Activated naive CD4-positive, alpha-beta T cell treated with anti-CD3 and anti-CD28 coated beads for 36 hours (primary cell): ENCODE data around the gene KPNA6. TPM values are rescaled to one million over a fixed set of nuclear protein-coding genes. Genes with fewer than 3 reads are reported as not detected.

Source experiments
- CTCF ChIA-PET: fragments of 350-600 bp; sonication (Branson Sonifier 250); formaldehyde crosslinking; loops from one replicate; lab custom pipeline; 2021; ENCODE audit warnings: antibody characterized with exemption; lab: Charles Lee
- DNase-seq: peaks from one replicate; pipeline ENCODE4 v3.0.0-alpha.2; 2020
- H3K27ac Mint-ChIP-seq: one replicate; pipeline ENCODE4 v1.8.0; 2021; ENCODE audit warnings: mild to moderate bottlenecking, mixed read lengths
- H3K27me3 Mint-ChIP-seq: one replicate; pipeline ENCODE4 v1.8.0; 2021; ENCODE audit warnings: low read depth, mixed read lengths
- H3K36me3 Mint-ChIP-seq: one replicate; pipeline ENCODE4 v1.8.0; 2021; ENCODE audit warnings: low read depth, mixed read lengths
- H3K4me1 Mint-ChIP-seq: one replicate; pipeline ENCODE4 v1.8.0; 2021; ENCODE audit warnings: low read depth, mixed read lengths
- H3K4me3 Mint-ChIP-seq: one replicate; pipeline ENCODE4 v1.8.0; 2021; ENCODE audit warnings: mild to moderate bottlenecking, moderate library complexity, mixed read lengths
- H3K9me3 Mint-ChIP-seq: one replicate; pipeline ENCODE4 v1.8.0; 2021; ENCODE audit warnings: mixed read lengths
- intact Hi-C: fragments of 100-400 bp; cut with micrococcal nuclease; formaldehyde crosslinking; loops from one replicate; pipeline ENCODE4 v1.15.1; 2023
- total RNA-seq, 2 experiments: library from RNA; stranded (reverse); gene quantifications; one replicate each; pipeline ENCODE4 v1.2.3, GENCODE V29; 2021

The KPNA6 gene
- total RNA-seq, 2 experiments from 2014 or later: 74.5 to 75.0 TPM

GRCh38 chr1:32181065-32181464 lies 73.2 kb downstream of the KPNA6 start:
- DNase-seq: no peak
- no peaks in the 10 kb centered on the region for H3K9me3 Mint-ChIP-seq
- intact Hi-C loops: loop anchor here (2.0 kb wide), 1 partner anchor 470 kb away; the partner anchor contains the start of genes RBBP4 and ZBTB8OS
- H3K36me3 Mint-ChIP-seq: peaks cover 46% of the 10 kb centered on the region
- peaks cover 55% of the 10 kb centered on the region for H3K4me1 Mint-ChIP-seq
- CTCF ChIA-PET: interaction anchor here (0.5 to 1.1 kb wide), 5 partner anchors 35 to 214 kb away, joined by 3 to 4 read pairs (median 3); no protein-coding TSS in a partner anchor
- peak overlapping the region; percentile 90 for H3K27ac Mint-ChIP-seq
- peak overlapping the region; percentile 86 for H3K4me3 Mint-ChIP-seq
- H3K27me3 Mint-ChIP-seq: no peaks in the 10 kb centered on the region

GRCh38 chr1:32181563-32181962 lies 73.7 kb downstream of the KPNA6 start:
- H3K36me3 Mint-ChIP-seq: peaks cover 51% of the 10 kb centered on the region
- H3K4me1 Mint-ChIP-seq: peaks cover 60% of the 10 kb centered on the region
- no peak for DNase-seq
- H3K27me3 Mint-ChIP-seq: no peaks in the 10 kb centered on the region
- intact Hi-C loops: loop anchor here (2.0 kb wide), 1 partner anchor 469 kb away; the partner anchor contains the start of genes RBBP4 and ZBTB8OS
- peak overlapping the region; percentile 86 for H3K4me3 Mint-ChIP-seq
- H3K27ac Mint-ChIP-seq: peak overlapping the region; percentile 90
- CTCF ChIA-PET: interaction anchor here (0.9 to 1.7 kb wide), 4 partner anchors 13 to 72 kb away, joined by 3 to 4 read pairs (median 4); no protein-coding TSS in a partner anchor
- no peaks in the 10 kb centered on the region for H3K9me3 Mint-ChIP-seq

GRCh38 chr1:32182060-32182459 lies 74.2 kb downstream of the KPNA6 start:
- H3K4me3 Mint-ChIP-seq: peak overlapping the region; percentile 86
- H3K27ac Mint-ChIP-seq: peak overlapping the region; percentile 30
- CTCF ChIA-PET: interaction anchor here (0.9 to 1.7 kb wide), 2 partner anchors 12 to 66 kb away, joined by 3 to 4 read pairs; no protein-coding TSS in a partner anchor
- H3K27me3 Mint-ChIP-seq: no peaks in the 10 kb centered on the region
- DNase-seq: no peak
- peaks cover 61% of the 10 kb centered on the region for H3K4me1 Mint-ChIP-seq
- H3K9me3 Mint-ChIP-seq: no peaks in the 10 kb centered on the region
- peaks cover 52% of the 10 kb centered on the region for H3K36me3 Mint-ChIP-seq
- intact Hi-C loops: no loop called here

GRCh38 chr1:32184650-32185049 lies 76.8 kb downstream of the KPNA6 start:
- Mint-ChIP-seq H3K27me3 (no peaks in the 10 kb centered on the region), H3K9me3 (no peaks in the 10 kb centered on the region), H3K36me3 (peaks cover 71% of the 10 kb centered on the region), H3K4me3 (peak overlapping the region; percentile 37), H3K4me1 (peaks cover 56% of the 10 kb centered on the region), H3K27ac (peak overlapping the region; percentile 67)
- intact Hi-C loops: no loop called here
- CTCF ChIA-PET: interaction anchor here (1.6 kb wide), 1 partner anchor 31 kb away, joined by 4 read pairs; no protein-coding TSS in a partner anchor
- DNase-seq: no peak

GRCh38 chr1:32186077-32186476 lies 78.2 kb downstream of the KPNA6 start:
- CTCF ChIA-PET: no interaction called here
- DNase-seq: peak; percentile 41
- Mint-ChIP-seq H3K36me3 (peaks cover 70% of the 10 kb centered on the region), H3K4me3 (peak overlapping the region; percentile 52), H3K4me1 (peaks cover 51% of the 10 kb centered on the region), H3K27ac (peak overlapping the region; percentile 94), H3K27me3 (no peaks in the 10 kb centered on the region), H3K9me3 (no peaks in the 10 kb centered on the region)
- intact Hi-C loops: no loop called here

- CTCF ChIA-PET: no interaction called here
- Mint-ChIP-seq H3K27ac (peak overlapping the region; percentile 94), H3K4me3 (peak overlapping the region; percentile 52), H3K27me3 (no peaks in the 10 kb centered on the region), H3K36me3 (peaks cover 70% of the 10 kb centered on the region), H3K4me1 (peaks cover 47% of the 10 kb centered on the region), H3K9me3 (no peaks in the 10 kb centered on the region)
- DNase-seq: no peak
- intact Hi-C loops: no loop called here
Observed at GRCh38 chr1:32186491-32186890, 78.6 kb downstream of the KPNA6 start.

GRCh38 chr1:32187850-32188249 lies 80.0 kb downstream of the KPNA6 start:
- Mint-ChIP-seq H3K4me1 (peaks cover 36% of the 10 kb centered on the region), H3K9me3 (no peaks in the 10 kb centered on the region), H3K27ac (no peak overlapping the region), H3K27me3 (no peaks in the 10 kb centered on the region), H3K4me3 (no peak overlapping the region), H3K36me3 (peaks cover 72% of the 10 kb centered on the region)
- intact Hi-C loops: no loop called here
- no peak for DNase-seq
- CTCF ChIA-PET: no interaction called here

- Mint-ChIP-seq H3K36me3 (peaks cover 73% of the 10 kb centered on the region), H3K4me3 (no peak overlapping the region), H3K27me3 (no peaks in the 10 kb centered on the region), H3K27ac (no peak overlapping the region), H3K4me1 (peaks cover 29% of the 10 kb centered on the region), H3K9me3 (no peaks in the 10 kb centered on the region)
- CTCF ChIA-PET: no interaction called here
- no peak for DNase-seq
- intact Hi-C loops: no loop called here
Observed at GRCh38 chr1:32192220-32192948, 84.5 kb downstream of the KPNA6 start.

- DNase-seq: no peak
- peaks cover 55% of the 10 kb centered on the region for H3K36me3 Mint-ChIP-seq
- CTCF ChIA-PET: no interaction called here
Observed at GRCh38 chr1:32194984-32195383, 87.1 kb downstream of the KPNA6 start.

GRCh38 chr1:32195531-32195930 lies 87.7 kb downstream of the KPNA6 start:
- DNase-seq: no peak
- H3K27ac Mint-ChIP-seq: no peak overlapping the region
- H3K36me3 Mint-ChIP-seq: peaks cover 49% of the 10 kb centered on the region
- no peaks in the 10 kb centered on the region for H3K27me3 Mint-ChIP-seq
- intact Hi-C loops: no loop called here
- peaks cover 45% of the 10 kb centered on the region for H3K4me1 Mint-ChIP-seq
- no peak overlapping the region for H3K4me3 Mint-ChIP-seq
- no peaks in the 10 kb centered on the region for H3K9me3 Mint-ChIP-seq
- CTCF ChIA-PET: no interaction called here

More at GRCh38 chr1:32194984-32195383, 87.1 kb downstream of the KPNA6 start:
- peaks cover 39% of the 10 kb centered on the region for H3K4me1 Mint-ChIP-seq
- H3K27me3 Mint-ChIP-seq: no peaks in the 10 kb centered on the region
- H3K9me3 Mint-ChIP-seq: no peaks in the 10 kb centered on the region
- no peak overlapping the region for H3K27ac Mint-ChIP-seq
- H3K4me3 Mint-ChIP-seq: no peak overlapping the region
- intact Hi-C loops: no loop called here

- Mint-ChIP-seq H3K36me3 (peaks cover 46% of the 10 kb centered on the region), H3K9me3 (no peaks in the 10 kb centered on the region), H3K27me3 (no peaks in the 10 kb centered on the region), H3K4me1 (peaks cover 45% of the 10 kb centered on the region), H3K4me3 (no peak overlapping the region), H3K27ac (no peak overlapping the region)
- no peak for DNase-seq
- intact Hi-C loops: no loop called here
- CTCF ChIA-PET: interaction anchor here (0.6 kb wide), 1 partner anchor 87 kb away, joined by 3 read pairs; no protein-coding TSS in a partner anchor
Observed at GRCh38 chr1:32195972-32196823, 88.3 kb downstream of the KPNA6 start.

- no peaks in the 10 kb centered on the region for H3K9me3 Mint-ChIP-seq
- CTCF ChIA-PET: interaction anchor here (0.6 to 1.8 kb wide), 4 partner anchors 19 to 516 kb away, joined by 3 to 8 read pairs (median 4); no protein-coding TSS in a partner anchor
- H3K27ac Mint-ChIP-seq: no peak overlapping the region
- peaks cover 54% of the 10 kb centered on the region for H3K4me1 Mint-ChIP-seq
- no peak overlapping the region for H3K4me3 Mint-ChIP-seq
- peaks cover 37% of the 10 kb centered on the region for H3K36me3 Mint-ChIP-seq
- DNase-seq: no peak
- no peaks in the 10 kb centered on the region for H3K27me3 Mint-ChIP-seq
- intact Hi-C loops: no loop called here
Observed at GRCh38 chr1:32197074-32197473, 89.2 kb downstream of the KPNA6 start.
